GM15510 (cell line): Measurements from ENCODE around the gene TRABD.

Experiments
- POLR2A ChIP-seq: IDR thresholded peaks from 3 replicates; pipeline ENCODE4 v1.6.1; 2011; ENCODE audit warnings: borderline replicate concordance; ENCODE audit not compliant: insufficient read length; ENCODE audit errors: extremely low read depth

The TRABD gene, protein sequence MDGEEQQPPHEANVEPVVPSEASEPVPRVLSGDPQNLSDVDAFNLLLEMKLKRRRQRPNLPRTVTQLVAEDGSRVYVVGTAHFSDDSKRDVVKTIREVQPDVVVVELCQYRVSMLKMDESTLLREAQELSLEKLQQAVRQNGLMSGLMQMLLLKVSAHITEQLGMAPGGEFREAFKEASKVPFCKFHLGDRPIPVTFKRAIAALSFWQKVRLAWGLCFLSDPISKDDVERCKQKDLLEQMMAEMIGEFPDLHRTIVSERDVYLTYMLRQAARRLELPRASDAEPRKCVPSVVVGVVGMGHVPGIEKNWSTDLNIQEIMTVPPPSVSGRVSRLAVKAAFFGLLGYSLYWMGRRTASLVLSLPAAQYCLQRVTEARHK

DNA sequence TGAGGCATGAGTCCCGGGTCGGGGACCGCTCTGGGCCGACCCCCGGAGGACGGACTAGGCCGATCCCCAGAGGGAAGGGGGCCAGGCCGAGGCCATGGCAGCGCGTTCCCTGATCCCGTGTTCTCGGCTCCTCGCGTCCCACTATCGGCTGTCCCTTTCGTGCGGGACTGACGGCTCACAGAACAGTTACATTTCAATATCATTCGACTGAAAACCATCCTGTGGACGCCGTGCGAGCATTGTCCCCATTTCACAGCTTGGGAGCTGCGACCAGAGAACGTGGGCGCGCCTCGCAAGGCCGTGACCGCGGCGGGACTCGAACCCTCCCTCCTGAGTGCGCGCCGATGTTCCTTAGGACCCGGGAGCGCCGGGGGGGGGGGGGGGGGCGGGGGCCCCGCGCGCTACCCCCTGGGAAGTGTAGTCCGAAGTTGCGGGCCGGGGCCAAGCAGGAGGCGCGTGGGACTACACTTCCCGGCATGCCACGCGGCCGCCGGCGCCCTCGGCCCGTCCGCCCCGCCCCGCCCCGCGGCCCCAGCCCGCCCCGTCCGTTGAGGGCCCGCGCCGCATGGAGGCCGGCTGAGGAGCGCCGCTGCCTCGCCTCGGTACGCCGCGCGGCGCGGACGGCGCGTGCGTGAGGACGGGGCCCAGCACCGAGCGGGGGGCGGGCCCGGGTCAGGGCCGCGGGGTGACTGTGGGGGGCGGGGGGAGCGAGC, at the start of gene TRABD:
TSS of gene TRABD (plus strand) at position 539 of the 713 bp plus-strand sequence. CDS start 7,148 bp downstream, outside the sequence.
- peak; percentile 65 for TF ChIP-seq POLR2A

DNA sequence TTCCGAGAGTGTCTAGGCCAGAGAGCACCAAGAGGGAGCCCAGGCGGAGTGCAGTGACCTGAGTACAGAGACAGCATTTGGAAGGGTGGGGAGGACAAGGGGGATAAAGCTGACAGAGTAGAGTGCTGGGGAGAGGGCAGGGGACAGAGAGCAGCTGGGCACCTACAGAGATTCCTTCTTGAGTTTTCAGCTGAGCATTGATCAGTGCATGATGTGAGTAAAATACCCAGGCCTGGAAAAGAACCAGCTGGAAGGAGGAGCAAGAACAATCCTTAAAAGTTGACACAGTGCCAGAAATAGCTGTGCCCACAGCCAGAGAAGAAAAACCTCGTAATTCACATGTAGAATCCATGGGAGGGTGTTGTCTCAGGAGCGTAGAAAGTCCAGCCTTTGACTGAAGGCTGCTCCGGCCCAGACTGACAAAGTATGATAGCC, 49.1 kb upstream of the TRABD start:
- no peak for TF ChIP-seq POLR2A

DNA sequence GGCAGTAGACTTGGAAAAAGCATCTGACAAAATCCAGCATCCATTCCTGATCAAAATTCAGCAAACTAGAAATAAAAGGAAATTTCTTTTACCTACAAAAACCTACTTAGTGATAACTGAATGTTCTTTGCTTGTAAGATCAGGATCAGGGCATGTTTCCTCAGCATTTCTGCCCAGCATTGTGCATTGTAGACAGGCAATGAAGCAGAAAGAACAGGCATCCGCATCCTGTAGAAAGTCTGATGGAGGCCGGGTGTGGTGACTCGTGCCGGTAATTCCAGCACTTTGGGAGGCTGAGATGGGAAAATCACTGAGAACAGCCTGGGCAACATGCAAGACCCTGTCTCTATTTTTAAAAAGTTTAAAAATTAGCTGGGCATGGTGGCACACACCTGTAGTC, 47.7 kb upstream of the TRABD start:
- no peak for TF ChIP-seq POLR2A

DNA sequence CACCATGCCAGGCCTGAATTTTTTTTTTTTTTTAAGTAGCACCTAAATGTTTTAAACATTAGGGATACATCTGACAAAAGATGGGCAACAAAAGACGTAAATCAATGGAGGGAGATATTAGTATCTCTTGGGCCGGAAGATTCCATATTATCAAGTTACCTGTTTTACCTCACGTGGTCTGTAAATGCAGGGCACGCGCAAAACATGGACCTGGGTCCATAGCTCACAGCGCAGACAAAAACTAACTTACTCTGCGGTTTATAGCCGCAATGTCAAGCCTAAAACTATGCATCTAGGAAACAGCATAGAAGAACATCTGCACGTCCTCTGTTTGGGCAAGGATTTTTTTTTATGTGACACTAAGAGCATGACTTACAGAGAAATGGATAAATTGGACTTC, 46.7 kb upstream of the TRABD start:
- no peak for TF ChIP-seq POLR2A

DNA sequence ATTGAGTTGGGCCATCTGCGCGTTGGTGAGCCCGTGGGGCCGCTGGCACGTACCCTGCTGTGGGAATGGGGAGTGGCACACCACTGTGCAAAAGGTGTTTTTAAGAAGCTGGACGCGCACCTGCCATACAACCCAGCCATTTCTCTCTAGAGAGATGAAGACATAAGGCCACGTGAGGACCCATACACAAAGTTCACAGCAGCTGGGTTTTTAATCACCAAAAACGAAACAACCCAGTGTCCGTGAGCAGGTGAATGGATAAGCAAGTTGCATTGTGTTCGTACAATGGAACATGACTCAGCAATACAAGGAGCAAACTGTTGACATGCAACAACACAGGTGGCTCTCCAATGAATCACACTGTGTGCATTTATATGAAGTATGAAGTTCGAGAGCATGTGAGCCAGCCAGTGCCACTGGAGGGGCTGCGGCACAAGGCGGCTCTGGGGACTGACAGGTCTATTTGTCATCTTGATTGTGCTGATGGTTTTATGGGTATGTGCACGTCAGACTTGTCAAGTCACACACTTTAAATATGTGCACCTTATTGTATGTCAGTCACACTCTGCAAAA, 45.8 kb upstream of the TRABD start:
- no peak for TF ChIP-seq POLR2A

DNA sequence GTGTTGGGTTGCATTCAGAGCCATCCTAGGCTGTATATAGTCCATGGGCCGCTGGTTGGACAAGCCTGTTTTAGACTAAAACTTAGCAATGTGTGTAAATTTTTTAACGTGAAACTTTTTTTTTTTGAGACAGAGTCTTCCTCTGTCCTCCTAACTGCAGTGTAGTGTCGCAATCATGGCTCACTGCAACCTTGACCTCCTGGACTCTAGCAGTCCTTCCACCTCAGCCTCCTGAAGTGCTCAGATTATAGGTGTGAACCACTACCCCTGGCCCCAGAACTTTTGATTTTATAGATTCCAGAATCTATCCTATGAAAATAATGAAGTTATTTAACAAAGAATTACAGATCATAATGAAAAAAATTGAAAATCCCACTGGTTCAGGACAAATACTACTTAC, 45.1 kb upstream of the TRABD start:
- TF ChIP-seq POLR2A, result no peak

DNA sequence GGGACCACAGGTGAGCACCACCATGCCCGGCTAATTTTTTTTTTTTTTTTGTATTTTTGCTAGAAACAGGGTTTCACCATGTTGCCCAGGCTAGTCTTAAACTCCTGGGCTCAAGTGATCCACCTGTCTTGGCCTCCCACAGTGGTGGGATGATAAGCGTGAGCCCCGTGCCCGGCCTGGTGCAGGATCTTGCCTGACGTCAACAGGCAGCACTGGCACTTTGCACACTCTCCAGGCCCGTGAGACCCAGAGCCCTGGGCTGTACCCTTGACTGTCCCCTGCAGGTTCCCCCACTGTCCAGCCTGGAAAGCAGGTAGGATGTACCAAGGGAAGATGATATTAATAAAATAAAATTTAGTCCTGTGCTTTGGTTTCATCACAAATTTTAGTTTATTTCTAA, 44.3 kb upstream of the TRABD start:
- TF ChIP-seq POLR2A, result no peak

DNA sequence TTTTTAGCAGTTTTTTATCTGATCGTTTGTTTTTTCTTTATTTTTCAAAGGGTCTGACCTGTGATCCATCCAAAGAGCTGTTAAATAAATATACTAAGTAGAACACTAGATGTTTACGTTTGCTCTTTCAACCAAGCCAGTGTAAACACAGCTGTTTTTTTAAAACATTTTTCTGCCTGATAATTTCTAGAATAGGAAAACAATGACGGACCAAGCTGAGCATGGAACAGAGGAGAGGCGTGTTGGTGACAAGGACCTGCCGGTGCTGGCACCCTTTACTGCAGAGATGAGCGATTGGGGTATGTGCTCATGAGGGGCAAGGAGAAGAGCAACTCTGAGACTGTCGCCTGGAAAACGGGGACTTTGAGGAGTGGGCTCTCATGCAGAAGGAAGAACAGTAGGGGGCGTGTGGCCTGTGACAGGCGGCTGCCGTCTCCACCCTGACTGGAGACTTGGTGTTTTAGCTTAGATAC, 43.8 kb upstream of the TRABD start:
- TF ChIP-seq POLR2A, result no peak

DNA sequence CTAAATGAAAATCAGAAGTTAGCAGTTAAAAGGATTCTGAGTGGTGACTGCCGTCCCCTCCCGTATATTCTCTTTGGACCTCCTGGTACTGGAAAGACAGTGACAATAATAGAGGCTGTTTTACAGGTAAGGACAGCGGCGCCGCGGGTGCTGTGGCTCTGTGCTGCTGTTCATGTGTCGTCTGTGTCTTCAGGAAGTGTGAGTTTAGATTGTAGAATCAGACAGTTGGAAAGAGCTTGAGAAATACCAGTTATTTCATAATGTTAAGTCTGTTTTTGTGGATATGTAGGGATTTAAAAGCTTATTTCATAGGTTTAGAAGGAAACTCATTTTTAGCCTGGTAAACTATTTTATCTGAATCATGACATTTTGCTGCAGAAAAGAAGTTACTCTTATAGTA, 42.6 kb upstream of the TRABD start:
- no peak for TF ChIP-seq POLR2A

DNA sequence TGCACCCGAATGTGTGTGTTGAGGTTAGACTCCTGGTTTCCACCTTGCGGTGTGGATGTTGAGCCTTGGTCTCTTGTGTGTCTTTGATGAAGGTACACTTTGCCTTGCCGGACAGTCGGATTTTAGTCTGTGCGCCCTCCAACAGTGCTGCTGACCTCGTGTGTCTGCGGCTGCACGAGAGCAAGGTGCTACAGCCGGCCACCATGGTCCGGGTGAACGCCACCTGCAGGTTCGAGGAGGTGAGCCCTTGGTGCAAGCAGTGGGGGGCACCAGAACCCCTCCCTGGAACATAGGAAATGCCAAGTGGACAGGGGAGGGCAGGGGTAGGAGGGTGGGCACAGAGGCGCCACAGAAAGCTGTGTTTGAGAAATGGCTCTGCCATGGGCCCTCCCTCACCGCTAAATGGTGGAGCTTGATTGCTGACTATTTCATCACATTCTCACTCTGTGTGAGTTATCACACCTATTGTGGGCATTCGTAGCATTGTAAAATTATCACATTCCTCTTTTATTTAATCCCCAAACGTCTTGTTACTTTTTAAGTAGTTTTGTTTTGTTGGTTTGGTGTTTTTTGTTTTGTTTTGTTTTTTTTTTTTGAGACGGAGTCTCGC, 41.6 kb upstream of the TRABD start:
- TF ChIP-seq POLR2A, result no peak

DNA sequence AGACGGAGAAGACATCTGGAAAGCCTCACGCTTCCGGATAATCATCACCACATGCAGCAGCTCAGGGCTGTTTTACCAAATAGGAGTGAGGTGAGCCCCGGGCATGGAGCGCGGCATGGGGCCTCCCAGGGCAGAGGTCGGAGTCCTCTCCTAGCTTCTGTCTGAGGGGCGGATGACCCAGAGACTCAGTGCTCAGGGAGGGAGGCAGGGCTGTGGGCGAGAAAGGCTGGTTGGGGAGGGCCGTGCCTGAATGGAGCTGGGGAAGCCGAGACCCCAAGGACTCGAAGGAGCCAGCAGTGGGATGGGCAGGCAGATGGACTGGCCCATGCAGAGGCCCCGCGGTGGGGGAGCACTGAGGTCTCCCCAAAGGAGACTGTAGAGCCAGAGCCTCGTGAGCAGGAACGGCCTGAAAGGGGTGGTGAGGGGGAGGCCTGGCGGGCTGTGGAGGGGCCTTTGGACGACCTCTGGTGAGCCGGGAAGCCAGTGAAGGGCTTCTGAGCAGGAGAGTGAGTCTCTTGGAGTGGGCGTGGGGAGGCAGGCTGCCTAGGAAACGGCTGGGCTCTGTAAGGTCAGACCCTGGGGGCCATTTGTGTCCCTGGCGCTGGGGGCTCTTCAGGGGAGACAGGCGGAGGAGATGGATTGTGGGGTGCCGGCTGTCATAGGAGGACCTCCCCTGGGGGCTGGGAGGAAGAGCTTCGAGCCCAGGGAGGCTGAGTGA, 39.8 kb upstream of the TRABD start:
- TF ChIP-seq POLR2A, result no peak

DNA sequence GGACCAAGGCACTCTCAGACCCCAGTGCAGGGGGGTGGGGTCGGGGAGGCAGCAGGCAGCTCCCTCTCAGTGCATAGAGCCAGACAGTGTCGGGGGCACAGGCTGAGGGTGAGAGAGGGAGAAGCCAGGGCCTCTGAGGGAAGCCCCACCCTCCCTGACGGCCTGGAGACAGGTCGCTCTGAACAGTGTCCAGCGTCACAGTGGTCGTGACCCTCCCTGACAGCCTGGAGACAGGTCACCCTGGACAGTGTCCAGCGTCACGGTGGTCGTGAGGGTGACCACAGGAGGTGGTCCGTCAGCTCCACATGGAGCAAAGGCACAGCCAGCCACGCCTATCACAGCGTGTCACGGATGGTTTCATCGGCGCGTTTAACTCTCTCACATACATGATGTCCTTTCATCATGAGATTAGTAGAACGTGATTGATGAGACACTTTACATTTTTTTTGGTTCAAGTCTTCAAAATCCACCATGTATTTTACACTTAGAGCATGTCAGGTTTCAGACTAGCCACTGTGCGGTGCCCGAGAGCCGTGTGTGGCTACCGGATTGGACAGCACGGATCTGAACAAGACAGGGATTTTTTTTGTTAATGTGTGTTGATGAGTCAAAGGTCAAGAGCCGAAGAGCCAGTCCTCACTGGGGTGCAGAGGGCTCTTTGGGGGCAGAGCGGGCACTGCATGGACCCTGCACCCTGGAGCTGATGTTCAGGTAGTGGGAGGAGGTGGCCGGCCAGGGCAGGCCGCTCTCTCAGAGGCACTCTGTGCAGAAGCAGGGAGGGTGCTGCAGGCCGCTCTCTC, 39.1 kb upstream of the TRABD start:
- TF ChIP-seq POLR2A, result no peak

DNA sequence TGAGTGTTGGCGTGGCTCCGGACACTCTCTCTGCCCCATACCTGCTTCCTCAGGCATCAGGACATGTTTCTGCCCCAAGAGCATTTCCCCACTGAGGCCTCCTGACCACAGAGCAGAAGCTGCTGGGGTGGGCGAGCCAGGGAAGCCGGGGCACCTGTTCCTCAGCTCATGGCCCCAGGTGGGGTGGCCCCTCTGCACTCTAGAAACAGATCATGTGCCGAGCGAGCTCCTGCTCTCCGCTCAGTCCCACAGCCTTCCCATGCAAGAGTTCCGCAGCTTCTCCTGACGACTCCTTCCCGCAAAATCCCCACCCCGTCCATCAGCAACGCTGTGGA, 37.6 kb upstream of the TRABD start:
- no peak for TF ChIP-seq POLR2A
